Retinal pigment epithelial cell (primary cell): Measurements from ENCODE around the gene GAP43.

ENCODE experiments used
- DNase-seq: peaks from one replicate; pipeline ENCODE4 v3.0.0-alpha.2; 2010; ENCODE audit warnings: low read depth
- H3K4me3 ChIP-seq: 2 replicates; pipeline ENCODE4 v1.5.1; 2011; ENCODE audit warnings: mild to moderate bottlenecking, low read length, control low read depth, moderate library complexity
- TF ChIP-seq, protein P1 (sequence below): conservative IDR thresholded peaks from 2 replicates; pipeline ENCODE4 v1.5.1; 2011; ENCODE audit warnings: low read depth, low read length, control low read depth, inconsistent platforms

The GAP43 gene

DNA sequence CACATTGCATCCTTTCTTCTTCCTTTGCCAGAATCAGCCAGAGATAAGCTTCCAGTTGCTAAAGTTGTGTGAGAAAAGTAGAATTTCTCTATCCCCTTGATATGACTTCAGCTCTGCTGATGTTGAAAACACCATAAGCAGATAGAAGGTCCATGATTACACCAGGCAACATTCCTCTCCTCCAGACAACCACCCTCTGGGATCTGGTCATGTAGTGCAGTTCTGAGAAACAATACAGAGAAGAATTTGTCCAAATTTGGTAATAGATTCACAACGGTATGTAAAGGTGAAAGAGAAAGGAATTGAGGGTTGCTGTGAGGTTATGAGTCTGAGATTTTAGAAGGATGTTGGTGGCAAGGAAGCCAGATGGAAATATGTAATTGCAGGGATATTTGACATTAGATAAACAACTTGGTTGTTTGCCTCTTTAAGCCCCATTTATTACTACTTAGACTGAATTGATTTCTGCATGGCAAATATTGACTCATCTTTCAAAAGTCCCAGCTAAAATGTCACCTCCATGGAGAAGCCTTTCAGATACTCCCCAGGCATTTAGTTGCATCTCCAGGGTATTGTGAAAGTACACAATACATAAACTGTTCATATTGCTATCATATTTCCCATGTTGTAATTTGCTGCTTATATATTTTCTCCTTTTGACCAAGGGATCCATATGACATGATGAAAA, 134.9 kb downstream of the GAP43 start:
- TF ChIP-seq, protein P1, sequence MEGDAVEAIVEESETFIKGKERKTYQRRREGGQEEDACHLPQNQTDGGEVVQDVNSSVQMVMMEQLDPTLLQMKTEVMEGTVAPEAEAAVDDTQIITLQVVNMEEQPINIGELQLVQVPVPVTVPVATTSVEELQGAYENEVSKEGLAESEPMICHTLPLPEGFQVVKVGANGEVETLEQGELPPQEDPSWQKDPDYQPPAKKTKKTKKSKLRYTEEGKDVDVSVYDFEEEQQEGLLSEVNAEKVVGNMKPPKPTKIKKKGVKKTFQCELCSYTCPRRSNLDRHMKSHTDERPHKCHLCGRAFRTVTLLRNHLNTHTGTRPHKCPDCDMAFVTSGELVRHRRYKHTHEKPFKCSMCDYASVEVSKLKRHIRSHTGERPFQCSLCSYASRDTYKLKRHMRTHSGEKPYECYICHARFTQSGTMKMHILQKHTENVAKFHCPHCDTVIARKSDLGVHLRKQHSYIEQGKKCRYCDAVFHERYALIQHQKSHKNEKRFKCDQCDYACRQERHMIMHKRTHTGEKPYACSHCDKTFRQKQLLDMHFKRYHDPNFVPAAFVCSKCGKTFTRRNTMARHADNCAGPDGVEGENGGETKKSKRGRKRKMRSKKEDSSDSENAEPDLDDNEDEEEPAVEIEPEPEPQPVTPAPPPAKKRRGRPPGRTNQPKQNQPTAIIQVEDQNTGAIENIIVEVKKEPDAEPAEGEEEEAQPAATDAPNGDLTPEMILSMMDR = no peak
- H3K4me3 ChIP-seq = no peak overlapping the region
- no peak for DNase-seq

DNA sequence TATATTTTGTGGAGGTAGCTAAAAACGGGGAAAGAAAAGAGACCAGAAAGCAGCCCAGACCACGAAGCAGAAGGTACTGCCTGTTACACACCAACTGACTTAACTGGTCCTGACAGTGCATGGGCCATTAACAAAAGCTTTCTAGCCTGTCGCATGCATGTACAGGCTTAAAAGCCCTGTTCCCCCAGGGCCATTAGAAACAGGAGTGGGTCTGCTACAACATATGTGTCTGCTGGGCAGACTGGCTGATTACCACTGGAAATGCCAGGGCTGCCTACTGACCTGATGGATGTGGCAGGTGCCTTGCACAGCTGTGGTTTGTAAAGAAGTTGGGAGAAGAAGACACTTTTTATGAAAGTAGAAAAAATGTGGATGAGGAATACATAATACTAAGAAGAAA, 137.4 kb downstream of the GAP43 start:
- TF ChIP-seq, protein P1 = no peak
- no peak for DNase-seq
- no peak overlapping the region for H3K4me3 ChIP-seq

DNA sequence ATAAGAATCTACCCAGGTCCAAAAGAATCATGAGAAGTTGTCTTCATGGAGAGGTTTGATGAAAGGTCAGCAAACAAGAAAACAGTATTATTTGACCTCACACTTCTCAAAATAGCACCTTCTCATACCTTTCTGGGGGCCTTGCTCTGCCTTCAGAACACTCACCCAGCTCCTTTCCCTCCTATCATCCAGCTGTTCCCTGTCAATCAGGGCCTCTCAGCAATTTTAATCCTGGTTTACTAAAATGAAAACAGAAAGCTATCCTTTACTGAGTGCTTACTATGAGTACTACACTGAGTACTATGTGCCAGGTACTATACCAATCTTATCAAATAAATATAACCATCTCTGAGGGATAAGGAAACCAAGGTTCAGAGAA, 138.6 kb downstream of the GAP43 start:
- no peak for DNase-seq
- no peak overlapping the region for H3K4me3 ChIP-seq
- TF ChIP-seq, protein P1 = no peak

DNA sequence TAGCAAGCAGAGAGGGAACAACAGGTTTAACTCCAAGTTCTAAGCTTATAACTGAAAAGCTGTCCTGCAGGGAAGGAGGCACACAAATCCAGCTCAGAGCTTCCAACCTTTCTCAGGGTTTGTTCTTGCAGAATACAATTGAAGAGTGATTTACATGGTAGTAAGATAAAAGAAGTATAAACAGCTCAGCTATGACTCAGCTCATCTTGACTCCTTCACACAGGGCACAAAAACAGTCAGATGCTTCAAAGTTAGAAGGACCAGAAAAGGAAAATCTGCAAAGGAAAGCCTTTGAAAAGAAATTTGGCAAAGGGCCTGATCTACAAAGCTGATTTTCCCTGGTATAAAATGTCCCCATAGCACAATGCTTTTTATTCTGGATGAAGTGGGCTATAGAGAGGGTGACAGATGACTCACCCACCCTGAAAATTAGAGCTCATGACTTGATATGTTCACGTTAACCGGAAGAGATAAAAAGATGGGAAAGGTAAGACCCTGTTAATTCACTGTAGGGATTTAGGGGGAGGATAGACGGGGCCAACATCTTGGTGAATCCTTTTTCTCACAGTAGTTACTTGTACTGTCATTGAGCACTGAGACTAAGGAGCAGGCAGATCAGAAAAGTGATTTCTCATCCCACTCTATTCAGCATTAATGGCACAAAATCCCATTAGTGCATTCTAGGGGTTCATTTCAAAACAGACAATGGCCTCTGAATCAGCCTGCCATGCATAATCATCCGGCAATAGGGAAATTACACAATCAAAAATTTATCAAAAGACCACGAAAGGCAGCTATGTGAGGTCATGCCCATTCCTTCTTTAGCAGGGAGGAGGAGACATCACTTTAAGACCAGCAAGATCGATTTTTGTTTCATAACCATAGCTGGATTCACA, 143.5 kb downstream of the GAP43 start:
- DNase-seq = peak; percentile 45
- TF ChIP-seq, protein P1 = no peak
- H3K4me3 ChIP-seq = no peak overlapping the region

DNA sequence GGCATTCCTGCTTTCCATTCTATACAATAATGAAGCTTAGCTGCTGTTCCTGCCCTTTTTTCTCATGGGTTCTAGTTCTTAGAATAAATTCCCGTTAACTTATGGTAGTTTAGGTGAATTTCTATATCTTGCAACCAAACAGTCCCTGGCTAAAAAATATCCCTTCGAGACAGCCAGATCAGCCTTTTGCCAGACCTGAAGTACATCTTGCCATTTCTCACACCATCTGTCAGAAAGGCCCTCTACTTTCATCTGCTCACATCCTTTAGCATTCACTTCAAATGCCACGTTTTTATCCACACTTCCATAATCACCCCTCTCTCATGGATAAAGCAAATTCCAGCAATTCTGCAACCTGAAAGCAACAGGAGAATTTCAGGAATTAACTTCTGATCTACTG, 145.4 kb downstream of the GAP43 start:
- TF ChIP-seq, protein P1 = no peak
- no peak for DNase-seq
- H3K4me3 ChIP-seq = no peak overlapping the region
